NCI-H345 treated with DMSO at 0.1 percent for 48 hours (cell line): Measurements from ENCODE around the gene MYO15B.

Experiments
- DNase-seq: peaks from one replicate; lab custom pipeline; 2025; ENCODE audit not compliant: unreplicated experiment; lab: John Stamatoyannopoulos, UW

The MYO15B gene

DNA sequence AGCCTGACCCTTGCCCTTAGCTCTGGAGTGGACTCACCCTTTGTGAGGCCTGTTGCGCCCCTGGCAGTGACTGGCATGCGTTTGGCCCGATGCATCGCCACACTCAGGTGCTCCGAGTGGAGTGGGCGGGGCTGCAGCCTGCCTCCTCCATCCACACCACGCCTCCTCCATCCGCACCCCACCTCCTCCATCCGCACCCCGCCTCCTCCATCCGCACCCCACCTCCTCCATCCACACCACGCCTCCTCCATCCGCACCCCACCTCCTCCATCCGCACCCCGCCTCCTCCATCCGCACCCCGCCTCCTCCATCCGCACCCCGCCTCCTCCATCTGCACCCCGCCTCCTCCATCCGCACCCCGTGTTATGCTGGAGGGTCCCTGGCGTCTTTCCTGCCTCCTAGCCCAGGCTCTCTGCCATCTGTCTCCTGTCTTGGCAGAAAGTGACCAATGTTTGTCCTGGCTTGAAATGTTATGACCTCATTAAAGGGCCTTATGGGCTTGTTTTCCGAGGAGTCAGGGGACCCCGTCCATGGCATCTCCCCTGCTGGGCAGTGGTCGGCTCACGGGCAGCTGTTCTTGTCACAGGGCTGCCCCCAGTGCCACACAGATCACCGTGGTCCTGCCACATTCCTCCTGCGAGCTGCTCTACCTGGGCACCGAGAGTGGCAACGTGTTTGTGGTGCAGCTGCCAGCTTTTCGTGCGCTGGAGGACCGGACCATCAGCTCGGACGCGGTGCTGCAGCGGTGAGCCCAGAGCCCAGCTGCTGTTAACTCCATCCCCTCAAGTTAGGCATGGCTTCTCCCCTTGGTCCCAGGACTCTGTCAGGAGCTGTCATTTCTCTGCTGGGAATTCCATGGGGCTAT is 28.7 kb upstream of the MYO15B start:
- DNase-seq = no peak

DNA sequence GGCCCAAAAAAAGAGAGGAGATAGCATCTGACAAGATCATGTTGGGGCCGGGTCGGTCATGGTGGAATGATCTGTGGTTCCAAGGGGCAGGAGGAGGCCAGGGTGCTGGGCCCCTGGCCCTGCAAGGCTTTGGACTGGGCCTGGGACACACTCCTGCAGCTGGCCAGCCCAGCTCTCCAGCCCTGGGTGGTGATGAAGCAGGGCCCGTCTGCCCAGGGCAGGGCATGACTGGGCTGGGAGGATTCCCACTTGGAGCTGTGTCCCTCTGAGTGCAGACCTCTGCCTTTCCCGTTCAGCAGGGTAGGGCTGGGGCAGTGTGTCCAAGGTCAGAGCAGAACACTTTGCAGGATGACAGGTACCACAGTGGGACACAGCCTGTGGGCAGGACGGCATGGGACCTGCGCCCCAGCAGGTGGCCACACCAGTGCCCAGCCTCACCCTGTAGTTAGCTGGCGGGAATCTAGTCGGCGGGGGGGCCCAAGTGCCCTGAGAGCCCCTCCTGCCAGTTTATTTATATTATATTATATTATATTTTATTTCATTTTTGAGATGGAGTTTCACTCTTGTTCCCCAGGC is 27.6 kb upstream of the MYO15B start:
- no peak for DNase-seq

DNA sequence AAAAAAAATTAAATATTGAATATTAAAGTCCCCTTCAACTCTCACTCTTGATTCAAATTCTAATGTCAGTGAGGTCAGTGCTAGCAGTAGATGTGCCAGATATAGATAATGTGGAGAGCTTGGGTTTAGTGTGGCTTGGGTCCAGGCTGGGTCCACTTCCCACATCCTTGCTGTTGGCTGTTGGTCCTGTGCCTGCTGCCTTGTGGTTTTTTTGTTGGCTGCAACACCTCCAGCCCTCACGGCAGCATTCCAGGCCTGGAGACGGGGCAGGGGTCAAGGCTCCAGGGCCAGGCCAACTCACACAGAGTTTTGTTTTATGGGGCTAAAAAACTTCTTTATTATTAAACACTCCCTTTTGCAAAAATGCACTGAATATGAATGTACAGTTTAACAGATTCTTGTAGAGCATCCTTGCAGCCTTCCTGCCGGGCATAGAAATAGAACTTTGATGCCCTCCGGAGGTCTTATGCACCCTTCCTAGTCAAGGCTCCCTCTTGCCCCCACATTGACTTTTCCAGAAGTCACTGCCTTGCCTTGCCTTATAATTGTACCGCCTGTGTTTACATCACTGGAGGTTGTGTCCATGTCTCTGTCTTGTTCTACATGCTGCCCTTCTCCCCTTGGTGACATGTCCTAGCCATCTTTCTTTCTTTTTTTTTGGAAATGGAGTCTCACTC is 25.5 kb upstream of the MYO15B start:
- DNase-seq = no peak

DNA sequence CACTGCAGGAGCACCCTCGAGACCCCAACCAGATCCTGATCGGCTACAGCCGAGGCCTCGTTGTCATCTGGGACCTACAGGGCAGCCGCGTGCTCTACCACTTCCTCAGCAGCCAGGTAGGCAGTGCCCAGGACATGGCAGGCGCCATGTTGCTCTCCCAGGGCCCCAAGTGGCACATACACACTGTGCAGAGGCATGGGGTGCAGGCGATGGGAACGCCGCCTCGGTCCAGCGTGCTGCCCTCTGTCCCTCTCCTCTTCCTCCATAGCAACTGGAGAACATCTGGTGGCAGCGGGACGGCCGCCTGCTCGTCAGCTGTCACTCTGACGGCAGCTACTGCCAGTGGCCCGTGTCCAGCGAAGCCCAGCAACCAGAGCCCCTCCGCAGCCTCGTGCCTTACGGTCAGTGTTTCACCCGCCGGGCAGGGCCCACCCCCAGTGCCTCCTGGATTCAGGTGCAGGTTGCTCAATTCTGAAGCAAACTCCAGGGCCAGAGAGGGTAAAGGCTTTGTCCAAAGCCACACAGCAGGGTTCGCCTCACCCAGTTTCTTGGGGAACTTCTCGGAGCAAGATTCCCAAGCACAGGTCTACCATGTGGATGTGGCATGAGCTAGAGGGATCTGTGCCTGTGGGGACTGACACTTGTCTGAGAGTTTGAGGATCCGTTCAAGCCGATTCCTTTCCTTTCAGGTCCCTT is 24.4 kb upstream of the MYO15B start:
- no peak for DNase-seq

DNA sequence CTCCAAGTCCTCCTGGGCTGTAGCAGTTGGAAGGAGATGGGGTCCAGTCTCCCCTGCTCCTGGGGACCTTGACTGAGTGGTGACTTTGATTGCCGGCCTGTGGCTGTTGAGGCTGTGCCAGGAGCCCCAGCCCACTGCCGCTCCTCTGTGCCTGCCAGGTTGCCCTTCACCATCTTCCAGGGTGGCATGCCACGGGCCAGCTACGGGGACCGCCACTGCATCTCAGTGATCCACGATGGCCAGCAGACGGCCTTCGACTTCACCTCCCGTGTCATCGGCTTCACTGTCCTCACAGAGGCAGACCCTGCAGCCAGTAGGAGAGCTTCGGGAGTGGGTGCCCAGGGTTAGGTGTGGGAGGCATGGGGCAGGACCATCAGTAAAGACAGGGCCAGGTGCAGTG is 23.4 kb upstream of the MYO15B start:
- no peak for DNase-seq

DNA sequence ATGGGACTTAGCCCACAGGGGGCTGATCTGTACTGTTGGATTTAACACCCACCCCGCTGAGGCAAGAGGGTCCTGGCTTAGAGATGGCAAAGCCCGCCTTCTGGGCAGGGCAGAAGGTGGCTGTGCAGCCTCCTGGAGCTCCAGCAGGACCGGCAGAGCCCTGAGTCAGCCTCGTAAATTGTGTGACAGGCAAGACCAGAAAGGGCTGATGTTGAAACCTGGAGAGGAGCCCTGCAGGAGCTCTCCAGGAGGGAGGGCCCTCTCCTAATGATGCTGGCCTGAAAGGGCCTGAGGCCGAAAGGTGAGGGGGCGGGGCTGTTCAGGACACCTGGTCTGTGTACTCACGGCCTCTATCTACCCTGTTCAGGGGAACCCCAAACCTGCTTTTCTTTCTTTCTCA is 22.5 kb upstream of the MYO15B start:
- DNase-seq = no peak

DNA sequence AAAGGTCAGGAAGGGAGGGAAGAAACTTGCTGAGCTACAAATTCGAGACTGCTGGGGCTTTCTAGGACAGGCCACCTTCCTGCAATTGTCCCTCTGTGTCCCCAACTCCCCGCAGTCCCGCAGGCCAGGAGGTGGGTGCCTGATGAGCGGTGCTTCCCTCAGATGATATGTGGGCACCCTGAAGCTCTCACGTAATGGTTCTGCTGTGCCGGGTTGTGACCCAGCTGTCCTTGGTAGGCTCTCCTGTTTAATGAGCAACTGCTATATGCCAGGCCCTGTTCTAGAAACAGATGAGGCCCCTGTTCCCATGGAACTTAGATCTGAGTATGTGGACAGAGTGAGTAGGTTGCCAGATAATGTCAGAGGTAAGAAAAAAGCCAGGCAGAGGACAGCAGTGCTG is 22.0 kb upstream of the MYO15B start:
- no peak for DNase-seq

DNA sequence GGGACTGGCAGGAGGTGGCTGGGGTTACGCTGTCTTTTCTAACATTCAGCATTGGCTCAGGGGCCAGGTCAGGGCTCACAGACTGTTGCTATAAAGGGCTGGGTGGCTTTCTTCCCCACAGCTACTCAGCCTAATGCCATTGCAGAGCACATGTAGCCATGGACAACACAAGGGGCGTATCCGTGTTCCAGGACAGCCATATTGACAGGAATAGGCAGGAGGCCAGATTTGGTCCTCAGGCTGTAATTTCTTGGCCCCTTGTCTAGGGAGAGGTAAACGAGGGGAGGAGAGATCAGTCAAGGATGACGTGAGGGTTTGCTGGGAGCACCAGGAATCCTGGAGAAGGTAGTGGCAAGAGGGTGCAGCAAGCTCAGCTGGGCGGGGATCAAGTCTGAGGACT is 21.2 kb upstream of the MYO15B start:
- DNase-seq = no peak

DNA sequence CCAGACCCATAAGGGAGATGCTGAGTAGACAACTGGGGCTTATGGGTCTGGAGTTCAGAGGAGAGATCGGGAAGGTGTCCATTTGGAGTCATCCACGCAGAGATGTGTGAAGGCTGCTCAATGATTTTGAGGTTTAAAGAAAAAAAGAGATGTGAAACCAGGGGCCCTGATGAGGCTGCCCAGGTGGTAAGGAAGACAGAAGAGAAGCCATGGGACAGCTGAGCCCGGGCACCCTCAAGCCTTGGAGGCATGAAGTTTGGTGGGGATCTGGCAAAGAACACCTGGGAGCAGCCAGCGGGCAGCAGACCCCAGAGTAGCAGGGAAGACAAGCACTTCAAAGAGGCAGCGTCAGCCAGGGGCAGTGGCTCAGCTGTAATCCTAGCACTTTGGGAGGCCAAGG is 20.8 kb upstream of the MYO15B start:
- DNase-seq = no peak

DNA sequence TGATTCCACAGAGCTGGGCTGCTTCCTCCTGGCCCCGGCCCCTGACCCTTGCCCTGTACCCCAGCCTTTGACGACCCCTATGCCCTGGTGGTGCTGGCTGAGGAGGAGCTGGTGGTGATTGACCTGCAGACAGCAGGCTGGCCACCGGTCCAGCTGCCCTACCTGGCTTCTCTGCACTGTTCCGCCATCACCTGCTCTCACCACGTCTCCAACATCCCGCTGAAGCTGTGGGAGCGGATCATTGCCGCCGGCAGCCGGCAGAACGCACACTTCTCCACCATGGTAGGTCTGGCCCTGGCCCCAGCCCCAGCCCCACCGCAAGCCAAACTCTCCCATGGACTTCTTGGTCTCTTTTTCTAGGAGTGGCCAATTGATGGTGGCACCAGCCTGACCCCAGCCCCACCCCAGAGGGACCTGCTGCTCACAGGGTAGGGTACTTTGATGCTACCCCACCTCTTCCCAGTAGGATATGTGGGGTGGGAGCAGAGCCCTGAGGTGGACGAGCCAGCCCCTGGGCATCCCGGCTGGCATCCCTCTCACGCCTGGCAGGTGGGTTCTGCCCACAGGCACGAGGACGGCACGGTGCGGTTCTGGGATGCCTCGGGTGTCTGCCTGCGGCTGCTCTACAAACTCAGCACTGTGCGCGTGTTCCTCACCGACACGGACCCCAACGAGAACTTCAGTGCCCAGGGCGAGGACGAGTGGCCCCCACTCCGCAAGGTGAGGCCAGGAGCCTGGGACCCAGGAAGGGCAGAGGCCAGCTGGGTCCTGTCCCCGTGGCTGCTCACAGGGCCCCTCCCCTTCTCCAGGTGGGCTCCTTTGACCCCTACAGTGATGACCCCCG is 19.0 kb upstream of the MYO15B start:
- DNase-seq = no peak

DNA sequence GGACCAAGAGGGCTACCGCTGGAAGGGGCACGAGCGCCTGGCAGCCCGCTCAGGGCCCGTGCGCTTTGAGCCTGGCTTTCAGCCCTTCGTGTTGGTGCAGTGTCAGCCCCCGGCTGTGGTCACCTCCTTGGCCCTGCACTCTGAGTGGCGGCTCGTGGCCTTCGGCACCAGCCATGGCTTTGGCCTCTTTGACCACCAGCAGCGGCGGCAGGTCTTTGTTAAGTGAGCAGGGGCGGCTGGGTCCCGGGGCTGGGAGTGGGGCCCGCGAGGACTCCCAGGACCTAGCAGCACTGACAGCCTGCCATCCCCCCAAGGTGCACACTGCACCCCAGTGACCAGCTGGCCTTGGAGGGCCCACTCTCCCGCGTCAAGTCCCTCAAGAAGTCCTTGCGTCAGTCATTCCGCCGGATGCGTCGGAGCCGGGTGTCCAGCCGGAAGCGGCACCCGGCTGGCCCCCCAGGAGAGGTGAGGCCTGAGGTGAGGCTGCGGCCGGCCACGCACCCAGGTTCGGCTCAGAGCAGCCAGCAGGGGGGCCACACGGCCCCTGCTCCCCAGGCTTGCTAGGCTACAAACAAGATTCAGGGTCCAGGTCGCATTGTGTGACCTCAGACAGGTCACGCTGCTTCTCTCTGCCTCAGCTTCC is 17.4 kb upstream of the MYO15B start:
- DNase-seq = no peak

DNA sequence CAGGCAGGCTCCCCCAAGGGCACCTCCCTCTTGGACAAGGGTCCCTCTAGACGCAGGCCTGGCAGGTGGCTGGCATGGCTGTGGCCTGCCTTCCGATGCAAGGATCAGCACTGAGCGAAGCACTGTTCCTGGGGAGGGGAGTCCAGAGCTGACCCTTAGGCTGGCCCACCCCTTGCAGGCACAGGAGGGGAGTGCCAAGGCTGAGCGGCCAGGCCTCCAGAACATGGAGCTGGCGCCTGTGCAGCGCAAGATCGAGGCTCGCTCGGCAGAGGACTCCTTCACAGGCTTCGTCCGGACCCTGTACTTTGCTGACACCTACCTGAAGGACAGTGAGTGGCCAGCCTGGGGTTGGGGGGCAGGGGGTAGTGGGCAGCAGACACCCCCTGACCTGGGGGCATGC is 16.8 kb upstream of the MYO15B start:
- DNase-seq = no peak

DNA sequence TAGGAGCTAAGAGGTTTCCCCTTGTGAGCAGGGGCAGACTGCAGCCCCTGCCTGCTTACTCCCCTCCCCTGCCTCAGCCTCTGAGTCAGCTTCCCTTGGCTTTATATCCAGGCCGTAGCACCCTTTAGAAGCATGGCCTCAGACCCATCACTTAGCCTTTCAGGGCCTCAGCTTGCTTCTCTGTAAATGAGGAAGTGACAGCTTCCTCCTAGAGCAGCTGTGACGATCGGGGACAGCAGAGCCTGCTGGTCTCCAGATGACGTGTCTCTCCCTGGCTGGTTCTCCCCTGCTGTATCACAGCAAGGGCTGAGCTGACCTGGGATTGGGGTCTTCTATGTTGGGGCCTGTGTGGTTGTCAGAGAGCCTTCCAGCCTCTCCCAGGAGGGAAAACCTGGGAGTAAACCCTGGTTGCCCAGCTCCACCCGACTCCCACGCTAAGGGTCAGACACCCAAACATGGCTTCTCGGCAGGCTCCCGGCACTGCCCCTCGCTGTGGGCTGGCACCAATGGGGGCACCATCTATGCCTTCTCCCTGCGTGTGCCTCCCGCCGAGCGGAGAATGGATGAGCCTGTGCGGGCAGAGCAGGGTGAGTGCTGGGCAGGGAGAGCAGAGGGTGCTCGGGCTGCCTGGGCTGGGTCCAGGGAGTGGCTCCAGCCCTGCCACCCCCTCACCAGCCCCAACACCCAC is 16.3 kb upstream of the MYO15B start:
- DNase-seq = no peak

DNA sequence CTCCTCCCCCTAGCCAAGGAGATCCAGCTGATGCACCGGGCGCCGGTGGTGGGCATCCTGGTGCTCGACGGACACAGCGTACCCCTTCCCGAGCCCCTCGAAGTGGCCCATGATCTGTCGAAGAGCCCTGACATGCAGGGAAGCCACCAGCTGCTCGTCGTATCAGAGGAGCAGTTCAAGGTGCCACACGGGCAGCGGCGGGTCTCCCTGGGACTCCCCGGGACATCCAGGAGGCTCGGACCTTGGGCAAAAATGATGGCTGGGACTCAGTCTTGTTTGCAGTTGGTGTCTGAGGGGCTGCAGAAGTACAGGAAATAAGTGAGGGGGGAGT is 15.8 kb upstream of the MYO15B start:
- DNase-seq = no peak

DNA sequence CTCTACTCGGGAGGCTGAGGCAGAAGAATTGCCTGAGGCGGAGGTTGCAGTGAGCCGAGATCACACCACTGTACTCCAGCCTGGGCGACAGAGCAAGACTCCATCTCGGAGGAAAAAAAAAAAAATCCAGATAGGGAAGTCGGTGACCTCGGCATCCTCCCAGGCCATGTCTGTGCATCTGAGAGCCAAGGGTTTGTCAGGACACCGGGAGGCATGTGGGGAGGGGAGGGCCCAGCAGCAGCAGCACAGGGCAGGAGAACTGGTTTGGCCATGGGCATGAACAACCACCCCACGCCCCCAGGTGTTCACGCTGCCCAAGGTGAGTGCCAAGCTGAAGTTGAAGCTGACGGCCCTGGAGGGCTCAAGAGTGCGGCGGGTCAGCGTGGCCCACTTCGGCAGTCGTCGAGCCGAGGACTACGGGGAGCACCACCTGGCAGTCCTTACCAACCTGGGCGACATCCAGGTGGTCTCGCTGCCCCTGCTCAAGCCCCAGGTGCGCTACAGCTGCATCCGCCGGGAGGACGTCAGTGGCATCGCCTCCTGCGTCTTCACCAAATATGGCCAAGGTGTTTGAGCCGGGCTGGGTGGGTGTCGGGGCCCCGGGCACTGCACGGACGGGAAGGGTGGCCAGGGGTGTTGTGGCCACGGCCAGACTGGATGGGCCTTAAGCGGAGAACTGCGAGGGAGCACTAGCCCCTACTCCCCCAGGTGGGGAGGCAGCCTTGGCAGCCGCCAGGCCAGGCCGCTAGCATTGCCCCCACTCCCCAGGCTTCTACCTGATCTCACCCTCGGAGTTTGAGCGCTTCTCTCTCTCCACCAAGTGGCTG is 14.7 kb upstream of the MYO15B start:
- DNase-seq = no peak

DNA sequence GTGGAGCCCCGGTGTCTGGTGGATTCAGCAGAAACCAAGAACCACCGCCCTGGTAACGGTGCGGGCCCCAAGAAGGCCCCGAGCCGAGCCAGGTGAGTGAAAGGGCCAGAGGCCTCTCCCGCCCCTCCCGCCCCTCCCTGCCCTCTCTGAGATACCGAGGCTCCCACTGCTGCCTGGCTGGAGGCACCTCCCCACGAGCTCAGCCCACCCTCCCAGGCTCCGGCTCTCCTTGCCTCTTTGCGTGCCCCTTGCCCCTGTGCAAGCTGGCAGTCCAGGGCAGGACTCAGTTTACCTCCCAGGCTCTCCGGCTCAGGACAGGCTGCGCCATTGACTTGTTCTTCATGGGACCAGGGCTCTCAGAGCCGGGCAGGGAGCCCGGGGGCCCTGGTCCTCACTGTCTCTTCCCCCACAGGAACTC is 14.1 kb upstream of the MYO15B start:
- DNase-seq = no peak

DNA sequence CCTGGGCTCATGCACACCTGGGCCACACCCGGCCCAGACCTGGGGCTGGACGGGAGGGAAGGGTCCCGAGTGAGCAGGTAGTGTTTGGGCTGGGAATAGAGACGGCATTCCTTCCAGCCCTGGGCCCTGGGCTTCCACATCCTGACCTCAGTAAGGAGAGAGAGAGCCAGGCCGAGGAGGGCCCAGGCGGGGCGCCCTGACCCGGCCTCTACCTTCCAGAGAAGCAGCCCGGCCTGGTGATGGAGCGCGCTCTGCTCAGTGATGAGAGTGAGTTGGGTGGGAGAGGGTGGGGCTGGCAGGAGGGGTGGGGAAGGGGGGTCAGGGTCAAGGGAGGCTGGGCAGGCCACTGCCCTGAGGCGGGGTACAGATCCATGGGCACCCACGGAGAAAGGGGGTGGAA is 13.6 kb upstream of the MYO15B start:
- no peak for DNase-seq

DNA sequence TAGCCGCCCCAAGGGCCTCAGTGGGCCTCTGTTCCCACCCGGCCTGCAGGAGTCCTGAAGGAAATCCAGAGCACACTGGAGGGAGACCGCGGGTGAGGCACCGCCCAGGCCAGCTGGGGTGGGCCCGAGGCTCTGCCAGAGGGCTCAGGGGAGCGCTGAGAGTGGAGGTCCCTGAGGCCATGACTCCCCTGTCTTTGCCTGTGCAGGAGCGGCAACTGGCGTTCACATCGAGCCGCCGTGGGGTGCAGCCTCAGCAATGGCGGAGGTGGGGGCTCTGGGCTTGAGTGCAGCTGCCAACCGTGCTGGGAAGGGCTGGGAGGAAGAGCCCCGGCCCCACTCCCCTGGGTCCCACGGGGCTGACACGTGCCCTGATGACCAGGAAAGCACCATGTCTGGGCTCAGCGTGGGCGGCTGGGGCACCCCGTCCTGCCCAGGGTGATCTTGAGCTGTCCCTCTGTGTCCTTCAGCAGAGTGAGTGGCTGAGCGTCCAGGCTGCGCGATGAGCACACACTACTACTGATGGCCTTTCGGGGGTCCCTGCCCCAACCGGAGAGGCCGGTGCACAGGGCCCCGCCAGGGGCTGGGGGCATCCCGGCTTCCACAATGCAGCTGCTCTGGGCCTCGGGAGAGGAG is 13.1 kb upstream of the MYO15B start:
- no peak for DNase-seq

DNA sequence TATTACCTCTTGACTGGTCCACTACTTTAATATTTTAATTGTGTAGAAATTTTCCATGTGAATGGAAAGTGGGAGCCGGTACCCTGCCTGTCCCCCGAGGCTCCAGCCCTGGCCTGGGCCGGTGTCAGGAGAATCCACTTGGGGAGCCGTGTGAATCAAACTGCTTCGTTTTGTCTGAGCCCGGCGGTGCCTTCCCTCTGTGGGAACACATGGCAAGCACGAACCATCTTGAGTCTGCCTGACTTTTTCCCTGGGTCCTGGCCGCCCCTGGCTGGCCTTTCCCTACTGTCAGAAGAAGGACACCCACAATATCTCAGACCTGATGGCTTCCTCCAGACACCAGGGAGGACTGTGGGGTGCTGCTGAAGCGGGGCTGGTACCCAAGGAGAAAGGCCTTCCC is 12.4 kb upstream of the MYO15B start:
- DNase-seq = no peak
